ENCODE results near the gene ARID5A. TPM values are rescaled to one million over a fixed set of nuclear protein-coding genes. Genes with fewer than 3 reads are reported as not detected.
A peak's percentile ranks its signal among the peaks of the same experiment; 100 is the strongest.

The ARID5A gene
- total and polyA plus RNA-seq, 2 experiments from 2014 or later = 5.5 to 7.7 TPM

DNA sequence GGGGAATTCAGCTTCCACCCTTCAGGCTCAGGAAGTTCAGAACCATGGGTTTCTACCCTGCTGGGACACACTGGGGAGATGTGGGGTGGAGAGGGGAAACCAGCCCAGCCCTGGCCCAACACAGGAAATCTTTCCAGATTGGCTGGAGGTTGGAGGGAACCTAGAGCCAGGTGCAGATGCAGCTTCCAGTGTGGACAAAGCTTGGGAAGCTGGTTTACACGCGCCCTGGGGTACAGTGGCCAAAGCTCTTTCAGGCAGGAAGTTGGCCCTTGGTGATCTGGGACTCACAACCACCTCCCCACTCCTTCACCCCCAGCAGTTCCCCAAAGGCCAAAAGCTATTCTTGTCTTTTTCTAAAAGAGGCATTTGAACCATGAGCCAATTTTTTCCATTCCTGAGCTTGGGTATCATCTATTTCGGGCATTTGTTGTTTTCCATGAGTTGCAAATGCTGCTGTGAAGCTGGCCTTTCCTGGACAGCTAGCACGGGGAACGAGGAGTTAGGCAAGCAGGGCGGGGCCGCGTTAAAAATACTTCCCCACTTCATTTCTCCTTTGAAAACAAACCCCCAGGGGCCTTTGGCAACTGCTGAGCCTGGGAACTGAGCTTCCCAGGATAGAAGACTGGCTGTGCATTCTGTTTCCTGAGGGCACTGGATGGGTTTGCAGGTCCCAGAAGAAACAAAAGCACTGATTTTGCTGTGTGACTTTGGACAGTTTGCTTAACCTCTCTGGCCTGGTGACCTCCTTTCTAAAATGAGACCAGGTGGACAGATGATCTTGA is 3.1 kb upstream of the ARID5A start:
- H3K27me3 ChIP-seq (ENCODE audit: insufficient read depth) = peaks cover 33% of the 10 kb centered on the region
- 0 out of 2 replicates have a peak, but pooled peaks cover 3% of the 10 kb centered on the region for H3F3A ChIP-seq (replicated peaks; ENCODE audit: low read depth)
- H3K4me3 Mint-ChIP-seq = no peak overlapping the region
- peak overlapping the region; percentile 47; the same call in 1 of the 2 replicates for H2AFZ ChIP-seq
- ATAC-seq (no peak), DNase-seq (ENCODE audit: low spot score) (no peak)
- no peaks in the 10 kb centered on the region for H3K9me2 ChIP-seq (ENCODE audit: insufficient read depth)
- no peaks in the 10 kb centered on the region for H3K79me2 ChIP-seq (replicated peaks; ENCODE audit: insufficient read depth)
- no peaks in the 10 kb centered on the region for H3K9me3 Mint-ChIP-seq
- TF ChIP-seq ZNF331 (CRISPR knock-in tag; IDR thresholded peaks at IDR 0.05; ENCODE audit: low read depth) (no peak), REST (IDR thresholded peaks at IDR 0.05; ENCODE audit: unreplicated experiment) (no peak), JUNB (IDR thresholded peaks at IDR 0.05; ENCODE audit: unreplicated experiment) (no peak), NANOG (IDR thresholded peaks at IDR 0.05; ENCODE audit: borderline replicate concordance) (no peak), CTCF (conservative IDR thresholded peaks at IDR 0.05; ENCODE audit: low read depth in 2 of 2) (no peak), ZNF114 (CRISPR knock-in tag; IDR thresholded peaks at IDR 0.05) (no peak), EZH2 (IDR thresholded peaks at IDR 0.05; ENCODE audit: low read depth, unreplicated experiment) (no peak), POLR2AphosphoS5 (IDR thresholded peaks at IDR 0.05; ENCODE audit: low read depth) (no peak), CREB1 (CRISPR knock-in tag; IDR thresholded peaks at IDR 0.05; ENCODE audit: low read depth) (no peak), STAT1 (IDR thresholded peaks at IDR 0.05; ENCODE audit: unreplicated experiment) (no peak), EZH2phosphoT487 (IDR thresholded peaks at IDR 0.05; ENCODE audit: unreplicated experiment) (no peak)
- TF ChIP-seq, protein P1, sequence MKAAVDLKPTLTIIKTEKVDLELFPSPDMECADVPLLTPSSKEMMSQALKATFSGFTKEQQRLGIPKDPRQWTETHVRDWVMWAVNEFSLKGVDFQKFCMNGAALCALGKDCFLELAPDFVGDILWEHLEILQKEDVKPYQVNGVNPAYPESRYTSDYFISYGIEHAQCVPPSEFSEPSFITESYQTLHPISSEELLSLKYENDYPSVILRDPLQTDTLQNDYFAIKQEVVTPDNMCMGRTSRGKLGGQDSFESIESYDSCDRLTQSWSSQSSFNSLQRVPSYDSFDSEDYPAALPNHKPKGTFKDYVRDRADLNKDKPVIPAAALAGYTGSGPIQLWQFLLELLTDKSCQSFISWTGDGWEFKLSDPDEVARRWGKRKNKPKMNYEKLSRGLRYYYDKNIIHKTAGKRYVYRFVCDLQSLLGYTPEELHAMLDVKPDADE (IDR thresholded peaks at IDR 0.05) = no peak
- TF ChIP-seq, protein P2, sequence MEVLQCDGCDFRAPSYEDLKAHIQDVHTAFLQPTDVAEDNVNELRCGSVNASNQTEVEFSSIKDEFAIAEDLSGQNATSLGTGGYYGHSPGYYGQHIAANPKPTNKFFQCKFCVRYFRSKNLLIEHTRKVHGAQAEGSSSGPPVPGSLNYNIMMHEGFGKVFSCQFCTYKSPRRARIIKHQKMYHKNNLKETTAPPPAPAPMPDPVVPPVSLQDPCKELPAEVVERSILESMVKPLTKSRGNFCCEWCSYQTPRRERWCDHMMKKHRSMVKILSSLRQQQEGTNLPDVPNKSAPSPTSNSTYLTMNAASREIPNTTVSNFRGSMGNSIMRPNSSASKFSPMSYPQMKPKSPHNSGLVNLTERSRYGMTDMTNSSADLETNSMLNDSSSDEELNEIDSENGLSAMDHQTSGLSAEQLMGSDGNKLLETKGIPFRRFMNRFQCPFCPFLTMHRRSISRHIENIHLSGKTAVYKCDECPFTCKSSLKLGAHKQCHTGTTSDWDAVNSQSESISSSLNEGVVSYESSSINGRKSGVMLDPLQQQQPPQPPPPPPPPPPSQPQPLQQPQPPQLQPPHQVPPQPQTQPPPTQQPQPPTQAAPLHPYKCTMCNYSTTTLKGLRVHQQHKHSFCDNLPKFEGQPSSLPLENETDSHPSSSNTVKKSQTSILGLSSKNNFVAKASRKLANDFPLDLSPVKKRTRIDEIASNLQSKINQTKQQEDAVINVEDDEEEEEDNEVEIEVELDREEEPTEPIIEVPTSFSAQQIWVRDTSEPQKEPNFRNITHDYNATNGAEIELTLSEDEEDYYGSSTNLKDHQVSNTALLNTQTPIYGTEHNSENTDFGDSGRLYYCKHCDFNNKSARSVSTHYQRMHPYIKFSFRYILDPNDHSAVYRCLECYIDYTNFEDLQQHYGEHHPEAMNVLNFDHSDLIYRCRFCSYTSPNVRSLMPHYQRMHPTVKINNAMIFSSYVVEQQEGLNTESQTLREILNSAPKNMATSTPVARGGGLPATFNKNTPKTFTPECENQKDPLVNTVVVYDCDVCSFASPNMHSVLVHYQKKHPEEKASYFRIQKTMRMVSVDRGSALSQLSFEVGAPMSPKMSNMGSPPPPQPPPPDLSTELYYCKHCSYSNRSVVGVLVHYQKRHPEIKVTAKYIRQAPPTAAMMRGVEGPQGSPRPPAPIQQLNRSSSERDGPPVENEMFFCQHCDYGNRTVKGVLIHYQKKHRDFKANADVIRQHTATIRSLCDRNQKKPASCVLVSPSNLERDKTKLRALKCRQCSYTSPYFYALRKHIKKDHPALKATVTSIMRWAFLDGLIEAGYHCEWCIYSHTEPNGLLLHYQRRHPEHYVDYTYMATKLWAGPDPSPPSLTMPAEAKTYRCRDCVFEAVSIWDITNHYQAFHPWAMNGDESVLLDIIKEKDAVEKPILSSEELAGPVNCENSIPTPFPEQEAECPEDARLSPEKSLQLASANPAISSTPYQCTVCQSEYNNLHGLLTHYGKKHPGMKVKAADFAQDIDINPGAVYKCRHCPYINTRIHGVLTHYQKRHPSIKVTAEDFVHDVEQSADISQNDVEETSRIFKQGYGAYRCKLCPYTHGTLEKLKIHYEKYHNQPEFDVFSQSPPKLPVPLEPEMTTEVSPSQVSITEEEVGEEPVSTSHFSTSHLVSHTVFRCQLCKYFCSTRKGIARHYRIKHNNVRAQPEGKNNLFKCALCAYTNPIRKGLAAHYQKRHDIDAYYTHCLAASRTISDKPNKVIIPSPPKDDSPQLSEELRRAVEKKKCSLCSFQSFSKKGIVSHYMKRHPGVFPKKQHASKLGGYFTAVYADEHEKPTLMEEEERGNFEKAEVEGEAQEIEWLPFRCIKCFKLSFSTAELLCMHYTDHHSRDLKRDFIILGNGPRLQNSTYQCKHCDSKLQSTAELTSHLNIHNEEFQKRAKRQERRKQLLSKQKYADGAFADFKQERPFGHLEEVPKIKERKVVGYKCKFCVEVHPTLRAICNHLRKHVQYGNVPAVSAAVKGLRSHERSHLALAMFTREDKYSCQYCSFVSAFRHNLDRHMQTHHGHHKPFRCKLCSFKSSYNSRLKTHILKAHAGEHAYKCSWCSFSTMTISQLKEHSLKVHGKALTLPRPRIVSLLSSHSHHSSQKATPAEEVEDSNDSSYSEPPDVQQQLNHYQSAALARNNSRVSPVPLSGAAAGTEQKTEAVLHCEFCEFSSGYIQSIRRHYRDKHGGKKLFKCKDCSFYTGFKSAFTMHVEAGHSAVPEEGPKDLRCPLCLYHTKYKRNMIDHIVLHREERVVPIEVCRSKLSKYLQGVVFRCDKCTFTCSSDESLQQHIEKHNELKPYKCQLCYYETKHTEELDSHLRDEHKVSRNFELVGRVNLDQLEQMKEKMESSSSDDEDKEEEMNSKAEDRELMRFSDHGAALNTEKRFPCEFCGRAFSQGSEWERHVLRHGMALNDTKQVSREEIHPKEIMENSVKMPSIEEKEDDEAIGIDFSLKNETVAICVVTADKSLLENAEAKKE (CRISPR knock-in tag; IDR thresholded peaks at IDR 0.05) = no peak
- H3K4me3 ChIP-seq = no peak overlapping the region
- no peaks in the 10 kb centered on the region for H3K36me3 ChIP-seq (ENCODE audit: insufficient read depth)
- no peak overlapping the region for H3K27ac ChIP-seq (ENCODE audit: low read depth)
- no peaks in the 10 kb centered on the region for H3K36me3 Mint-ChIP-seq (ENCODE audit: low read depth)
- H3K27me3 Mint-ChIP-seq (ENCODE audit: insufficient read depth, low read depth, poor library complexity) = peaks cover 23% of the 10 kb centered on the region
- peaks cover 22% of the 10 kb centered on the region for H3K4me1 ChIP-seq (ENCODE audit: insufficient read depth)
- H3K4me1 Mint-ChIP-seq = peaks cover 23% of the 10 kb centered on the region
- H3K4me2 ChIP-seq = 0 out of 2 replicates have a peak overlapping the region, but pooled peaks have one; percentile 26
- H3K27ac Mint-ChIP-seq = no peak overlapping the region
- H4K20me1 ChIP-seq (replicated peaks; ENCODE audit: insufficient read depth) = no peaks in the 10 kb centered on the region; the same call in 1 of the 2 replicates
